HCT116 (cell line): ENCODE measurements around the gene CEP162.

ENCODE experiments used
- CEBPB ChIP-seq: IDR thresholded peaks from 2 replicates; pipeline ENCODE4 v1.6.1; 2012; ENCODE audit warnings: low read depth
- ELF1 ChIP-seq: IDR thresholded peaks from 2 replicates; pipeline ENCODE4 v1.6.1; 2012; ENCODE audit warnings: low read depth, borderline replicate concordance
- EZH2phosphoT487 ChIP-seq: fragments of 200-600 bp; IDR thresholded peaks from 2 replicates; pipeline ENCODE4 v1.6.1; 2018; ENCODE audit warnings: antibody characterized with exemption, borderline replicate concordance
- JUND ChIP-seq: IDR thresholded peaks from 2 replicates; pipeline ENCODE4 v1.6.1; 2012
- MAX ChIP-seq: IDR thresholded peaks from 2 replicates; pipeline ENCODE4 v1.6.1; 2012
- POLR2A ChIP-seq: IDR thresholded peaks from 2 replicates; pipeline ENCODE4 v1.7.0; 2011; ENCODE audit warnings: borderline replicate concordance; ENCODE audit not compliant: insufficient read depth, insufficient read length; ENCODE audit errors: extremely low read depth
- POLR2AphosphoS5 ChIP-seq: IDR thresholded peaks from 2 replicates; pipeline ENCODE4 v1.6.1; 2011; ENCODE audit warnings: mild to moderate bottlenecking, low read depth, low read length, moderate library complexity
- RAD21 ChIP-seq: IDR thresholded peaks from 2 replicates; pipeline ENCODE4 v1.6.1; 2012; ENCODE audit warnings: low read depth, mild to moderate bottlenecking
- REST ChIP-seq: IDR thresholded peaks from 2 replicates; pipeline ENCODE4 v1.6.1; 2012; ENCODE audit warnings: low read depth
- SRF ChIP-seq: IDR thresholded peaks from 2 replicates; pipeline ENCODE4 v1.6.1; 2012; ENCODE audit warnings: low read depth
- TCF7L2 ChIP-seq: IDR thresholded peaks from 2 replicates; pipeline ENCODE4 v1.7.0; 2011; ENCODE audit warnings: borderline replicate concordance, inconsistent platforms; ENCODE audit not compliant: insufficient read depth, insufficient read length; ENCODE audit errors: extremely low read depth
- ZNF274 ChIP-seq: fragments of 200-500 bp; sonication (Bioruptor generic); IDR thresholded peaks from 2 replicates; pipeline ENCODE4 v1.6.1; 2014; ENCODE audit warnings: mild to moderate bottlenecking, low read depth, low read length, inconsistent platforms
- TF ChIP-seq, protein P1 (sequence below), 3 experiments: fragments of 200-600 bp in 1 of 3; sonication (generic) in 1 of 3; IDR thresholded peaks in 2 of 3; conservative IDR thresholded peaks in 1 of 3; 2 replicates each; pipeline ENCODE4 v1.5.1; 2012 to 2017; ENCODE audit warnings: low read depth in 2 of 3, low read length in 2 of 3, antibody characterized with exemption in 1 of 3, borderline replicate concordance in 1 of 3, control low read depth in 1 of 3, mild to moderate bottlenecking in 1 of 3, mixed read lengths in 1 of 3, mixed run types in 1 of 3, moderate library complexity in 1 of 3; ENCODE audit not compliant: insufficient read depth in 1 of 3
- TF ChIP-seq, protein P2 (sequence below): IDR thresholded peaks from 2 replicates; pipeline ENCODE4 v1.6.1; 2011; ENCODE audit warnings: mild to moderate bottlenecking, low read length, moderate library complexity; ENCODE audit not compliant: insufficient replicate concordance; ENCODE audit errors: extremely low read depth

DNA sequence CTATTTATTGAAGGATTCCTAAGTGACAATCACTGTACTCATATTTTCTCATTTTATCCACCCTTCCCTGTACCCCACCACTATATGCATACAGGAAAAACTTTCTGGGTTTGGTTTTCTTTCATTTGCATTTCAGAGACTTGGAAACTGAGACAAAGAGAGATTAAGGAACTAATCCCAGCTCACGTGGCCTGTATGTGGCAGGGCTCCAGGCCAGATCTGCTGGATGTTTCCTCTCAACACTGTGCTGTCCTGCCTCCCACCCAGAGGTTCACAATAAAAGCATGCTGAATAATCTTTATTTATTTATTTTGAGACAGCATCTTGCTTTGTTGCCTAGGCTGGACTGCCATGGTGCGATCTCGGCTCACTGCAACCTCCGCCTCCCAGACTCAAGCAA is 50.2 kb downstream of the CEP162 start:
- no peak for TF ChIP-seq ELF1
- TF ChIP-seq POLR2A, result no peak
- TF ChIP-seq POLR2AphosphoS5, result no peak
- TF ChIP-seq, protein P1, sequence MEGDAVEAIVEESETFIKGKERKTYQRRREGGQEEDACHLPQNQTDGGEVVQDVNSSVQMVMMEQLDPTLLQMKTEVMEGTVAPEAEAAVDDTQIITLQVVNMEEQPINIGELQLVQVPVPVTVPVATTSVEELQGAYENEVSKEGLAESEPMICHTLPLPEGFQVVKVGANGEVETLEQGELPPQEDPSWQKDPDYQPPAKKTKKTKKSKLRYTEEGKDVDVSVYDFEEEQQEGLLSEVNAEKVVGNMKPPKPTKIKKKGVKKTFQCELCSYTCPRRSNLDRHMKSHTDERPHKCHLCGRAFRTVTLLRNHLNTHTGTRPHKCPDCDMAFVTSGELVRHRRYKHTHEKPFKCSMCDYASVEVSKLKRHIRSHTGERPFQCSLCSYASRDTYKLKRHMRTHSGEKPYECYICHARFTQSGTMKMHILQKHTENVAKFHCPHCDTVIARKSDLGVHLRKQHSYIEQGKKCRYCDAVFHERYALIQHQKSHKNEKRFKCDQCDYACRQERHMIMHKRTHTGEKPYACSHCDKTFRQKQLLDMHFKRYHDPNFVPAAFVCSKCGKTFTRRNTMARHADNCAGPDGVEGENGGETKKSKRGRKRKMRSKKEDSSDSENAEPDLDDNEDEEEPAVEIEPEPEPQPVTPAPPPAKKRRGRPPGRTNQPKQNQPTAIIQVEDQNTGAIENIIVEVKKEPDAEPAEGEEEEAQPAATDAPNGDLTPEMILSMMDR (IDR thresholded peaks at IDR 0.05 in 2 of 3, conservative IDR thresholded peaks at IDR 0.05 in 1 of 3; ENCODE audit: borderline replicate concordance in 1 of 3, insufficient read depth in 1 of 3, low read depth in 2 of 3, low read length in 2 of 3), result no peak
- TF ChIP-seq EZH2phosphoT487, result no peak
- no peak for TF ChIP-seq REST
- TF ChIP-seq CEBPB, result no peak
- TF ChIP-seq TCF7L2, result no peak
- no peak for TF ChIP-seq JUND
- TF ChIP-seq, protein P2, sequence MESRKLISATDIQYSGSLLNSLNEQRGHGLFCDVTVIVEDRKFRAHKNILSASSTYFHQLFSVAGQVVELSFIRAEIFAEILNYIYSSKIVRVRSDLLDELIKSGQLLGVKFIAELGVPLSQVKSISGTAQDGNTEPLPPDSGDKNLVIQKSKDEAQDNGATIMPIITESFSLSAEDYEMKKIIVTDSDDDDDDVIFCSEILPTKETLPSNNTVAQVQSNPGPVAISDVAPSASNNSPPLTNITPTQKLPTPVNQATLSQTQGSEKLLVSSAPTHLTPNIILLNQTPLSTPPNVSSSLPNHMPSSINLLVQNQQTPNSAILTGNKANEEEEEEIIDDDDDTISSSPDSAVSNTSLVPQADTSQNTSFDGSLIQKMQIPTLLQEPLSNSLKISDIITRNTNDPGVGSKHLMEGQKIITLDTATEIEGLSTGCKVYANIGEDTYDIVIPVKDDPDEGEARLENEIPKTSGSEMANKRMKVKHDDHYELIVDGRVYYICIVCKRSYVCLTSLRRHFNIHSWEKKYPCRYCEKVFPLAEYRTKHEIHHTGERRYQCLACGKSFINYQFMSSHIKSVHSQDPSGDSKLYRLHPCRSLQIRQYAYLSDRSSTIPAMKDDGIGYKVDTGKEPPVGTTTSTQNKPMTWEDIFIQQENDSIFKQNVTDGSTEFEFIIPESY, result no peak
- no peak for TF ChIP-seq MAX
- TF ChIP-seq ZNF274, result no peak
- no peak for TF ChIP-seq RAD21
- no peak for TF ChIP-seq SRF
